ENCODE results near the gene COL27A1.

DNA sequence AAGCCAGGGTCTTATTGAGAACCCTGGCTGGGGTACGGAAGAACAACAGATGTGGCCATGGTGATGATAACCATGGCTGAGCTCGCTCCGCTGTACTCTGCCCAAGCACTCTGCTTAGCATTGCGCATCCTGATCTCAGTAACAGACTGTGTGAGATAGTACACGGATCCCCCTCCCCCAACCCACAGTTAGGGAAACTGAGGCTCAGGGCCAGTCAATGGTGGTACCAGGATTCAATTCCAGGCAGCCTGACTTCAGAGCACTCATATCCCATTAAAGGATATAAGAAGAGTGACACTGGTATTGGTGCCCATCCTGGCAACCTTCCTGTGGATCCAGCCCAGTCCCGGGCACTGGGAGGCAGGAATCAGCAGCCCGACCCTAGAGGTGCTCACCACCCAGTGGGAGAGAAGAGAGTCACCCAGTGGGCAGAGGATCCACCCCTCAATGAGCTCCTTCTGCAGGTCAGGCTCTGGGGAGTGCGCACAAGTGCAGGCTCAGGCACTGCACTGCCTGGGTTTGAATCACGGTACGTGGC lies 29.8 kb upstream of the COL27A1 start:
- TF ChIP-seq ZNF274 (IDR thresholded peaks at IDR 0.05; ENCODE audit: low read depth, low read length) (no peak), SUZ12 (IDR thresholded peaks at IDR 0.05; ENCODE audit: extremely low read depth, insufficient read depth, insufficient read length) (no peak), YY1 (IDR thresholded peaks at IDR 0.05; ENCODE audit: insufficient read depth, insufficient read length) (no peak)

All from NT2/D1 (cell line).